ENCODE measurements around the gene U2AF2.

U2AF2 gene

DNA sequence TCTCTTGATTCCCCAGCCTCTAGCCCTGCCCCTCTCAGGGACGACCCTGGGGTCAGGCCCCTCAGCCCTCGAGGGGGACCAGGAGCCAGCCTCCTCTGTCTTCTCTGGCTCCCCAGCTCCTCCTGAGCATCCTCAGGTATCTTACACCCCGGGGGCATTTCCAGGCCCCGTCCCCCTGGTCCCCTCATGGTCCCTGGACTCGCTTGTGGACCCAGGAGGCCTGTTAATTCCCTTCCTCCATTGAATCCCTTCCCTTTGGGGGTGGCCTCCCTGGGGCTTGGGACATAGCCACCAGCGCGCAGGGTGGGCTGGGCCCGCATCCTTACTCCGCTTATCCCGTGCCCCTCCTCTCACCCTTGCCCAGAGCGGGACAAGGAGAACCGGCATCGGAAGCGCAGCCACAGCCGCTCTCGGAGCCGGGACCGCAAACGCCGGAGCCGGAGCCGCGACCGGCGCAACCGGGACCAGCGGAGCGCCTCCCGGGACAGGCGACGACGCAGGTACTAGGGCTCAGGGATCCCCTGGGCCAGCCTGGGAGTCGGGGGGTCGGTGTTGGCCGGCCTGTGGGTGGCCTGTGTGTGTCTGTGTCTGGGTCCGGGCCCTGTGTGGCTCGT, 4.1 kb downstream of the U2AF2 start:
- Histone ChIP-seq H3K9me2 (ENCODE audit: low read depth, low read length) (no peaks in the 10 kb centered on the region), H3K36me3 (ENCODE audit: insufficient read depth, low read length) (peaks cover 79% of the 10 kb centered on the region), H3K27ac (ENCODE audit: low read depth, low read length, poor library complexity, severe bottlenecking) (peak overlapping the region; percentile 1), H2AFZ (ENCODE audit: low read length) (no peak overlapping the region), H3K27me3 (ENCODE audit: insufficient read depth, low read length) (no peaks in the 10 kb centered on the region), H3K9me3 (ENCODE audit: low read length) (no peaks in the 10 kb centered on the region), H3K4me3 (ENCODE audit: low read depth, low read length, poor library complexity, severe bottlenecking) (peak overlapping the region; percentile 94), H3K4me1 (ENCODE audit: insufficient read depth, low read length, severe bottlenecking) (peaks cover 31% of the 10 kb centered on the region), H3K4me2 (ENCODE audit: low read length) (peak overlapping the region; percentile 97; the same call in 1 of the 2 replicates), H3K79me2 (ENCODE audit: insufficient read depth, low read length) (peaks cover 52% of the 10 kb centered on the region), H3F3A (ENCODE audit: insufficient read depth, low read length) (no peaks in the 10 kb centered on the region), H3K9ac (ENCODE audit: low read length) (peak overlapping the region; percentile 98; the same call in 1 of the 2 replicates), H4K20me1 (ENCODE audit: insufficient read depth, low read length) (no peaks in the 10 kb centered on the region; the same call in 1 of the 2 replicates)
- no peak for TF ChIP-seq EZH2 (IDR thresholded peaks at IDR 0.05; ENCODE audit: borderline replicate concordance, low read length)
- TF ChIP-seq, protein P1, sequence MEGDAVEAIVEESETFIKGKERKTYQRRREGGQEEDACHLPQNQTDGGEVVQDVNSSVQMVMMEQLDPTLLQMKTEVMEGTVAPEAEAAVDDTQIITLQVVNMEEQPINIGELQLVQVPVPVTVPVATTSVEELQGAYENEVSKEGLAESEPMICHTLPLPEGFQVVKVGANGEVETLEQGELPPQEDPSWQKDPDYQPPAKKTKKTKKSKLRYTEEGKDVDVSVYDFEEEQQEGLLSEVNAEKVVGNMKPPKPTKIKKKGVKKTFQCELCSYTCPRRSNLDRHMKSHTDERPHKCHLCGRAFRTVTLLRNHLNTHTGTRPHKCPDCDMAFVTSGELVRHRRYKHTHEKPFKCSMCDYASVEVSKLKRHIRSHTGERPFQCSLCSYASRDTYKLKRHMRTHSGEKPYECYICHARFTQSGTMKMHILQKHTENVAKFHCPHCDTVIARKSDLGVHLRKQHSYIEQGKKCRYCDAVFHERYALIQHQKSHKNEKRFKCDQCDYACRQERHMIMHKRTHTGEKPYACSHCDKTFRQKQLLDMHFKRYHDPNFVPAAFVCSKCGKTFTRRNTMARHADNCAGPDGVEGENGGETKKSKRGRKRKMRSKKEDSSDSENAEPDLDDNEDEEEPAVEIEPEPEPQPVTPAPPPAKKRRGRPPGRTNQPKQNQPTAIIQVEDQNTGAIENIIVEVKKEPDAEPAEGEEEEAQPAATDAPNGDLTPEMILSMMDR (IDR thresholded peaks at IDR 0.05; ENCODE audit: low read length), result no peak

DNA sequence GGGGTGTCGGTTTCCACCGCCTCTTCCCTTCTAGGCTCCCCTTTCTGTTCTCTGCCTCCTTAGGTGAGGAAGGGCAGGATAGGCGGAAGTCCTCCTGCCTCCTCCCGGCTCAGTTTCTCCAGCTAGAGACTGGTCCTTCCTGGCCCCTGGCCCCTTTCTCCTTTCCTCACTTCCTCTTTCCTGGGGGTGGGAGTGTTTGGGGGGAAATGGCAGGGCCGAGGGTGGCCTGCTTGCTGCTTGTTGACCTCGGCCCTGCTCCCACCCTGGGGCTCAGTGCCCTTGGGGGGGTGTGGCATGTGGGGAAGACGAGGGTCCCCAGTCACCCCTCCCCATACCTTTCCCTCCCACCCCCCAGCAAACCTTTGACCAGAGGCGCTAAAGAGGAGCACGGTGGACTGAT, 5.0 kb downstream of the U2AF2 start:
- Histone ChIP-seq H3K27ac (ENCODE audit: low read depth, low read length, poor library complexity, severe bottlenecking) (no peak overlapping the region), H3K79me2 (ENCODE audit: insufficient read depth, low read length) (peaks cover 52% of the 10 kb centered on the region), H3K36me3 (ENCODE audit: insufficient read depth, low read length) (peaks cover 87% of the 10 kb centered on the region), H3F3A (ENCODE audit: insufficient read depth, low read length) (no peaks in the 10 kb centered on the region), H3K27me3 (ENCODE audit: insufficient read depth, low read length) (no peaks in the 10 kb centered on the region), H3K4me2 (ENCODE audit: low read length) (no peak overlapping the region), H3K4me3 (ENCODE audit: low read depth, low read length, poor library complexity, severe bottlenecking) (no peak overlapping the region), H4K20me1 (ENCODE audit: insufficient read depth, low read length) (no peaks in the 10 kb centered on the region; the same call in 1 of the 2 replicates), H3K9me2 (ENCODE audit: low read depth, low read length) (no peaks in the 10 kb centered on the region), H2AFZ (ENCODE audit: low read length) (no peak overlapping the region), H3K4me1 (ENCODE audit: insufficient read depth, low read length, severe bottlenecking) (peaks cover 31% of the 10 kb centered on the region), H3K9me3 (ENCODE audit: low read length) (no peaks in the 10 kb centered on the region), H3K9ac (ENCODE audit: low read length) (no peak overlapping the region; the same call in 1 of the 2 replicates)
- TF ChIP-seq EZH2 (IDR thresholded peaks at IDR 0.05; ENCODE audit: borderline replicate concordance, low read length), result no peak
- TF ChIP-seq, protein P1 (IDR thresholded peaks at IDR 0.05; ENCODE audit: low read length), result no peak

DNA sequence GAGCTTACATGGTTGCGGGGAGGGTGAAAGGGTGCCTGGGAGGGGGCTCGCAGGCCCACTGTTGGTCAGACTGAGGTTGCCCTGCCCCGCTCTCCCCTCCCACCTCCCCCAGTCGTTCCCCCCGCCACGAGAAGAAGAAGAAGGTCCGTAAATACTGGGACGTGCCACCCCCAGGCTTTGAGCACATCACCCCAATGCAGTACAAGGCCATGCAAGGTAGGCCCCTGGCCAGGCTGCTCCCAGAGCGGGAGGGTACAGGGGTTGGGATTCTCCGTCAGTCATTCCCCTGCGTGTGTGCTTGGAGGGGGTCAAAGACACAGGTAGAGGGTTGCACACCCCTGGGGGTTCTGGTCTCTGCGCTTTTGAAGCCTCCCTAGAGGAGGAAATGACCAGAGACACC, 5.6 kb downstream of the U2AF2 start:
- no peak overlapping the region for H3K9ac ChIP-seq (ENCODE audit: low read length)
- H3K79me2 ChIP-seq (ENCODE audit: insufficient read depth, low read length), result peaks cover 52% of the 10 kb centered on the region
- H3K9me2 ChIP-seq (ENCODE audit: low read depth, low read length), result no peaks in the 10 kb centered on the region
- peaks cover 91% of the 10 kb centered on the region for H3K36me3 ChIP-seq (ENCODE audit: insufficient read depth, low read length)
- no peak overlapping the region for H3K4me3 ChIP-seq (ENCODE audit: low read depth, low read length, poor library complexity, severe bottlenecking)
- H3F3A ChIP-seq (ENCODE audit: insufficient read depth, low read length), result no peaks in the 10 kb centered on the region
- H3K9me3 ChIP-seq (ENCODE audit: low read length), result no peaks in the 10 kb centered on the region
- no peak overlapping the region for H3K4me2 ChIP-seq (ENCODE audit: low read length)
- H3K27me3 ChIP-seq (ENCODE audit: insufficient read depth, low read length), result no peaks in the 10 kb centered on the region
- H3K4me1 ChIP-seq (ENCODE audit: insufficient read depth, low read length, severe bottlenecking), result peaks cover 31% of the 10 kb centered on the region
- H3K27ac ChIP-seq (ENCODE audit: low read depth, low read length, poor library complexity, severe bottlenecking), result no peak overlapping the region
- no peaks in the 10 kb centered on the region; the same call in 1 of the 2 replicates for H4K20me1 ChIP-seq (ENCODE audit: insufficient read depth, low read length)
- H2AFZ ChIP-seq (ENCODE audit: low read length), result no peak overlapping the region
- TF ChIP-seq, protein P1 (IDR thresholded peaks at IDR 0.05; ENCODE audit: low read length), result no peak
- TF ChIP-seq EZH2 (IDR thresholded peaks at IDR 0.05; ENCODE audit: borderline replicate concordance, low read length), result no peak
